A549 (cell line): Measurements from ENCODE around the gene TSPAN10. TPM values are rescaled to one million over a fixed set of nuclear protein-coding genes. Genes with fewer than 3 reads are reported as not detected.
"Not testable (repeated sequence)": the region's sequence is repeated elsewhere in the genome, so short reads cannot be mapped to it uniquely, and the experiment has no call there.

ENCODE experiments used
- ATAC-seq, 2 experiments: fragments of 200-7000 bp in 1 of 2; fragments of >200 bp in 1 of 2; cut with Nextera tagmentation in 1 of 2; cut with Tn5 transposase in 1 of 2; 3 replicates each; pipeline versions ENCODE4 v1.8.0 to v1.9.1; 2018 to 2020; ENCODE audit warnings: mild to moderate bottlenecking in 1 of 2, moderate library complexity in 1 of 2
- CTCF ChIA-PET: fragments of 300-600 bp; sonication (Branson Sonifier 250); formaldehyde crosslinking; extraction: SDS; loops from one replicate; lab custom pipeline; 2021; ENCODE audit warnings: antibody characterized with exemption, inconsistent platforms; lab: Yijun Ruan, JAX
- POLR2A ChIA-PET: fragments of 350-600 bp; formaldehyde crosslinking; extraction: SDS; loops from one replicate; lab custom pipeline; 2021; ENCODE audit warnings: antibody characterized with exemption, inconsistent platforms; lab: Yijun Ruan, JAX
- DNase-seq, 2 experiments: peaks; one replicate each; pipeline versions ENCODE4 v3.0.0 to v3.0.0-alpha.2; 2011 to 2016; ENCODE audit warnings: low read depth in 1 of 2, low spot score in 1 of 2
- FAIRE-seq: peaks from 2 replicates; lab custom pipeline; 2011; peaks lifted over from hg19 to GRCh38; lab: Jason Lieb, UNC
- H3K27ac ChIP-seq, 2 experiments: fragments of >200 bp; sonication (Bioruptor Twin); formaldehyde crosslinking; 3 replicates each; pipeline ENCODE4 v1.5.1; 2016 to 2017
- H3K4me1 ChIP-seq: fragments of >200 bp; sonication (Bioruptor Twin); formaldehyde crosslinking; 3 replicates; pipeline ENCODE4 v1.6.1; 2016
- H3K4me2 ChIP-seq: fragments of >200 bp; sonication (Bioruptor Twin); formaldehyde crosslinking; 3 replicates; pipeline ENCODE4 v1.6.1; 2016
- H3K4me3 ChIP-seq: fragments of >200 bp; sonication (Bioruptor Twin); formaldehyde crosslinking; 3 replicates; pipeline ENCODE4 v1.5.1; 2016
- H3K9me3 ChIP-seq: fragments of >200 bp; sonication (Bioruptor Twin); formaldehyde crosslinking; 3 replicates; pipeline ENCODE4 v1.6.1; 2016
- ATOH8 ChIP-seq: fragments of 250-450 bp; sonication (Bioruptor Pico); IDR thresholded peaks from 2 replicates; pipeline ENCODE4 v1.5.0; 2020; ENCODE audit warnings: low read depth, mild to moderate bottlenecking, moderate library complexity
- CBX8 ChIP-seq: fragments of 200-600 bp; sonication (generic); IDR thresholded peaks from 2 replicates; pipeline ENCODE4 v1.6.1; 2016
- CHD2 ChIP-seq: fragments of 150-350 bp; IDR thresholded peaks from 2 replicates; pipeline ENCODE4 v1.6.1; 2014; ENCODE audit warnings: low read length; ENCODE audit not compliant: partially characterized antibody
- CTCF ChIP-seq: fragments of >200 bp; sonication (Bioruptor Twin); formaldehyde crosslinking; IDR thresholded peaks from 3 replicates; pipeline ENCODE4 v1.5.1; 2016
- E2F6 ChIP-seq: IDR thresholded peaks from 2 replicates; pipeline ENCODE4 v1.6.1; 2012; ENCODE audit warnings: low read depth, borderline replicate concordance
- FOSB ChIP-seq: fragments of 250-450 bp; sonication (Bioruptor Pico); IDR thresholded peaks from 2 replicates; pipeline ENCODE4 v1.5.0; 2020; ENCODE audit warnings: mild to moderate bottlenecking, moderate library complexity
- GATA3 ChIP-seq: IDR thresholded peaks from 2 replicates; pipeline ENCODE4 v1.6.1; 2012; ENCODE audit warnings: borderline replicate concordance
- HES2 ChIP-seq: fragments of >200 bp; sonication (Bioruptor Twin); formaldehyde crosslinking; IDR thresholded peaks from 2 replicates; pipeline ENCODE4 v1.6.1; 2016
- HOXB5 ChIP-seq: fragments of 250-450 bp; sonication (Bioruptor Pico); IDR thresholded peaks from 2 replicates; pipeline ENCODE4 v1.5.0; 2020; ENCODE audit warnings: mild to moderate bottlenecking, moderate library complexity
- NFE2L2 ChIP-seq: fragments of 150-350 bp; conservative IDR thresholded peaks from 2 replicates; pipeline ENCODE4 v1.6.1; 2014; ENCODE audit warnings: low read length
- NPAS2 ChIP-seq: fragments of 250-450 bp; sonication (Bioruptor Pico); IDR thresholded peaks from 2 replicates; pipeline ENCODE4 v1.8.0; 2022; ENCODE audit warnings: mild to moderate bottlenecking, moderate library complexity, borderline replicate concordance
- NR3C1 ChIP-seq: fragments of >200 bp; sonication (Bioruptor Twin); formaldehyde crosslinking; IDR thresholded peaks from 3 replicates; pipeline ENCODE4 v1.6.1; 2017
- PHF8 ChIP-seq: fragments of 200-600 bp; sonication (generic); IDR thresholded peaks from 2 replicates; pipeline ENCODE4 v1.6.1; 2016; ENCODE audit warnings: low read depth, mild to moderate bottlenecking, antibody characterized with exemption, moderate library complexity, borderline replicate concordance
- RAD21 ChIP-seq, 2 experiments: fragments of >200 bp in 1 of 2; sonication (Bioruptor Twin) in 1 of 2; formaldehyde crosslinking in 1 of 2; IDR thresholded peaks in 1 of 2; conservative IDR thresholded peaks in 1 of 2; 2 replicates in 1 of 2; 3 replicates in 1 of 2; pipeline ENCODE4 v1.6.1; 2012 to 2018; ENCODE audit warnings: inconsistent platforms in 1 of 2
- SMC3 ChIP-seq: fragments of >200 bp; sonication (Bioruptor Twin); formaldehyde crosslinking; IDR thresholded peaks from 3 replicates; pipeline ENCODE4 v1.6.1; 2018; ENCODE audit warnings: inconsistent platforms
- TFCP2L1 ChIP-seq: fragments of 250-450 bp; sonication (Bioruptor Pico); IDR thresholded peaks from 2 replicates; pipeline ENCODE4 v1.5.0; 2021; ENCODE audit warnings: mild to moderate bottlenecking
- TP53 ChIP-seq: fragments of 250-450 bp; sonication (Bioruptor Pico); IDR thresholded peaks from 2 replicates; pipeline ENCODE4 v1.5.0; 2021; ENCODE audit warnings: mild to moderate bottlenecking, moderate library complexity
- ZSCAN20 ChIP-seq: fragments of 250-450 bp; sonication (Bioruptor Pico); IDR thresholded peaks from 2 replicates; pipeline ENCODE4 v1.8.0; 2022; ENCODE audit warnings: mild to moderate bottlenecking, moderate library complexity
- WGBS: methylation state at CpG from one replicate; pipeline ENCODE4 v1.1.6; 2017; ENCODE audit errors: missing lambda C conversion rate; 5-methylcytosine and 5-hydroxymethylcytosine counted together
- polyA plus RNA-seq, 4 experiments: library from polyadenylated mRNA; depleted of rRNA in 3 of 4; stranded (reverse); fragments of >200 nt; fragmentation: RNase III in 1 of 4; extraction: RNeasy Plus Mini Kit Qiagen cat#74134 plus additional on column Dnase treatment in 1 of 4; gene quantifications; 2 replicates in 3 of 4; 3 replicates in 1 of 4; pipeline ENCODE4 v1.2.3, GENCODE V29; 2011 to 2017

The TSPAN10 gene
- polyA plus RNA-seq, 2 of the 4 experiments (the other 2 are of a cell fraction): 1.4 to 6.3 TPM

GRCh38 chr17:81673561-81674258, 36.7 kb downstream of the TSPAN10 start:
- no peaks in the 10 kb centered on the region for H3K4me1 ChIP-seq
- DNase-seq (no peak), ATAC-seq (no peak), FAIRE-seq (no peak)
- no peak overlapping the region for H3K27ac ChIP-seq
- H3K4me2 ChIP-seq: no peak overlapping the region
- CTCF ChIA-PET: interaction anchor here (0.8 to 3.7 kb wide), 5 partner anchors 8 to 73 kb away, joined by 3 to 26 read pairs (median 8); partner anchors contain the start of genes ARL16 and HGS
- 92% methylated on average over 18 of the region's 18 CpGs for WGBS
- no peak for TF ChIP-seq HES2
- no peak for TF ChIP-seq CBX8
- no peak for TF ChIP-seq PHF8
- TF ChIP-seq ATOH8: no peak
- no peak for TF ChIP-seq NR3C1
- no peak for TF ChIP-seq HOXB5 (CRISPR knock-in tag)
- TF ChIP-seq NPAS2: no peak
- no peak for TF ChIP-seq FOSB
- no peak for TF ChIP-seq TFCP2L1 (CRISPR knock-in tag)
- TF ChIP-seq ZSCAN20 (CRISPR knock-in tag): no peak
- TF ChIP-seq NFE2L2: no peak
- no peak for TF ChIP-seq CTCF
- no peak for TF ChIP-seq RAD21 (conservative IDR thresholded peaks at IDR 0.05 in 1 of 2, IDR thresholded peaks at IDR 0.05 in 1 of 2)
- no peak for TF ChIP-seq CHD2
- TF ChIP-seq E2F6: no peak
- no peak for TF ChIP-seq TP53 (CRISPR knock-in tag)
- no peak for TF ChIP-seq GATA3
- no peak overlapping the region for H3K4me3 ChIP-seq
- no peaks in the 10 kb centered on the region for H3K9me3 ChIP-seq
- POLR2A ChIA-PET: no interaction called here

GRCh38 chr17:81675515-81676221, 38.7 kb downstream of the TSPAN10 start:
- FAIRE-seq: peak; percentile 81
- not testable (repeated sequence) for H3K4me1 ChIP-seq, H3K27ac ChIP-seq, H3K4me3 ChIP-seq, H3K9me3 ChIP-seq, H3K4me2 ChIP-seq
- TF ChIP-seq CTCF (peak; percentile 46), RAD21 (conservative IDR thresholded peaks at IDR 0.05 in 1 of 2, IDR thresholded peaks at IDR 0.05 in 1 of 2) (peak; percentile 39 to 47; a peak in 3 of 5 replicates), SMC3 (peak; percentile 34; the same call in 1 of the 3 replicates)
- 37% methylated on average over 18 of the region's 18 CpGs for WGBS
- ATAC-seq: peak in 1 of 2 experiments; percentile 48; a peak in 4 of 6 replicates
- DNase-seq: peak in 1 of 2 experiments; percentile 58
- CTCF ChIA-PET: interaction anchor here (0.6 to 3.7 kb wide), 16 partner anchors 9 to 109 kb away, joined by 3 to 26 read pairs (median 6); partner anchors contain the start of genes ARL16, HGS, MRPL12 and PDE6G
- POLR2A ChIA-PET: interaction anchor here (0.9 to 1.0 kb wide), 3 partner anchors 9 to 27 kb away, joined by 3 read pairs; partner anchors contain the start of genes CCDC137, MRPL12 and OXLD1
